NCI-H1417 treated with DMSO at 0.1 percent for 48 hours (cell line): Measurements from ENCODE around the gene TRPV5.

Source experiments
- DNase-seq: peaks from one replicate; lab custom pipeline; 2025; lab: John Stamatoyannopoulos, UW

TRPV5 gene

DNA sequence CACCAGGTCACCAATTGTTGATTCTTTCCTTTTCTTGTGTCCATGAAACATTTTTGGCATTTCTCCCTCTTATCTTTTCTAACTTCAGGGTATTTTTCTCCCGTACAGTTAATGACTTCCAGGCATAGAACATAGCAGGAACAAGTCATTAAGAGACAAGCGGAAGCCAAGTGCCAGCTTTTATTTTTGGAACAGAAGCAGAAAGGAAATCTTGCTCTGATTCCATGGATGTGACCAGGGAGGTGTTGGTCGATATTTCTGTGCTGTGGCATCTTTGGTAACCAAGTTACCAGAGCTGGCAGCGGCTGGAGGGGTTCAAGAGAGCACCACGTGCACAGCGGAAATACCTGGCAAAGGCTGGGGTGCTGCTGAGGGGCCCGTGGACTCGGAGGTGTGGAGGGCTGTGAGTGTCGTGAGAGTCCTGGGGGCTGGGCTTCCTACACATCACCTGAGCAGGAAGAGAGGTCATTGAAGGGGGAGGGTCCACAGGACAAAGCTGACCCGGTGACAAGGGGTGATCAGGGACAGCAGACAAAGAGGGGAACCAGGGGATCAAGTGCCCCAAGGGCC lies 7.5 kb upstream of the TRPV5 start:
- DNase-seq = no peak

DNA sequence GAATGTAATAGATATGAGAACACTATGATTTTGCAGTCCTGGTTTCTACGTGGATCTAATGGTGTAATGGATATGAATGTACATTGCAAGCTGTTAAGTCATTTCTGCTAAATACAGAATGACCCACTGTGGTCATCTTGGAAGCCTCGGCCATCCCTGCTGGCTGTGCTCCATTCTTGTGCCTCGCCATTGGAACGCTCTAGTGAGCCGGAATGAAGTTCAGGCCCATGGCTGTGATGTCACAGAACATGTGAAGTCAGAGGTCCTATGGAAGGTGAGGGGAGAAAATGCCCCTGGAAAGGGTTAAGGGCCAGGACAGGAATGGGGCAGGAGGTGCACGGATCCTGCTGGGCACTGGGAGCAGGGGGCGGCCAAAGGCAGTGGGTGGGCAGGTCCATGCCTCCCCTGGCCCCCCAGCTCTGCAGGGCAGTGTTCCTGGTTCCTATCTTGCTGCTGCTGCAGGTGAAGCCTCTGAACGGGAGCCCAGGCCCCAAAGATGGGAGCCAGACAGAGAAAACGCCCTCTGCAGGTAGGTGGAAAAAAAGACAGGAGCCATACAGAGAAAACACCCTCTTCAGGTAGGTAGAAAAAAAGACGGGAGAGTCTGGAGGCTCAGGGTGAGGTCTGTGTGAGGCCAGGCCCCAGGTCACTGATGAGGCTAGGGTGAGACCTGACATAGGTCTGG lies 5.8 kb upstream of the TRPV5 start, which contains the start of gene LLCFC1:
Gene LLCFC1, plus strand, starts transcription at position 259 of the 685 bp plus-strand sequence. Its CDS starts 138 bp downstream, at position 397.
- DNase-seq = no peak

DNA sequence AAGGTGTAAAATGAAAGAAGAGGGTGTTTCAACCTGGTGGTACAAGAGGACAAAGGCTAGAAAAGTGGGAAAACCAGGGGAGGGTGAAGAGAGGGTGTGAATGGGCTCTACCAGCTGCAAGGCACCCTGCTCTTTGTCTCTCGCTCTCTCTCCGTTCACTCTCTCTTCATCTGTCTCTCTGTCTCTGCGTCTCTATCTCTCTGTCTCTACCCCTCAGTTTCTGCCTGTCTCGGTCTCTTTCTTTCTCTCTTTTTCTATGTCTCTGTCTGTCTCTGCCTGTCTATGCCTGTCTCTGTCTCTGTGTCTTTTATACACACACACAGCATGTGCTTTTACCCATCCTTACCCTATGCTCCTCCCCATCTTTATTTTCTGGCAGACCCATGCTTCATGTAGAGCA lies 5.1 kb upstream of the TRPV5 start:
- DNase-seq = no peak

DNA sequence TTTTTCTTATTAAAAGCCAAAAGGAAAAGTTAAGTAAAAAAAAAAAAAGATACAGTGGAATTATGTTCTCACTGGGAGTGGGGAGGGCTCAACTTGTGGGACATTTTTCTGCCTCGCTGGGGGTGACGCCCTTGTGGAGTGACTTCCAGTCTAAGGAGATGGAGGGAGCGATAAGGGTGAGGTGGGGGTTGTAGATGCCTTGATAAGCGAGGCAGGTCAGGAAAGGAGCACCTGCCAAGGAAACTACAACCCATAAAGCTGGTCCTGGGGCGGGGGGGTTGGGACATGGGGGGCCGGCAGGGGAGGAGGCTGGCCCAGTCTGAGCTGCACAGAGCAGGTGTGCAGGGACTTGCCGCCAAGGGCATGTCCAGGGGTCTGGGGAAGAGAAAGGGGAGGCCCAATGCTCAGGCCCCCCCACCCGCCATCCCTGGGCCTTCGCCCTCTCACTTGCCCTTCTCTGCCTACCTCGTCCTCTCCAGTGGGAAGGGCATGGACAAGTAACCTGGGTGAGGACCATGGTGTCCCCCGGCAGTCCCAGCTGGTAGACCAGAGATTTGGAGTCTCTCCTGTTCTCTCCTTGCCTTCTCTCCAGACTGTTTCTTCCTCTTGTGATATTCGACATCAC lies 2.5 kb upstream of the TRPV5 start:
- DNase-seq = no peak

GRCh38 chr7:142934056-142934455 lies 510 bp upstream of the TRPV5 start:
- no peak for DNase-seq

- no peak for DNase-seq
These were observed 462 bp downstream of the TRPV5 start for GRCh38 chr7:142933092-142933475.

DNA sequence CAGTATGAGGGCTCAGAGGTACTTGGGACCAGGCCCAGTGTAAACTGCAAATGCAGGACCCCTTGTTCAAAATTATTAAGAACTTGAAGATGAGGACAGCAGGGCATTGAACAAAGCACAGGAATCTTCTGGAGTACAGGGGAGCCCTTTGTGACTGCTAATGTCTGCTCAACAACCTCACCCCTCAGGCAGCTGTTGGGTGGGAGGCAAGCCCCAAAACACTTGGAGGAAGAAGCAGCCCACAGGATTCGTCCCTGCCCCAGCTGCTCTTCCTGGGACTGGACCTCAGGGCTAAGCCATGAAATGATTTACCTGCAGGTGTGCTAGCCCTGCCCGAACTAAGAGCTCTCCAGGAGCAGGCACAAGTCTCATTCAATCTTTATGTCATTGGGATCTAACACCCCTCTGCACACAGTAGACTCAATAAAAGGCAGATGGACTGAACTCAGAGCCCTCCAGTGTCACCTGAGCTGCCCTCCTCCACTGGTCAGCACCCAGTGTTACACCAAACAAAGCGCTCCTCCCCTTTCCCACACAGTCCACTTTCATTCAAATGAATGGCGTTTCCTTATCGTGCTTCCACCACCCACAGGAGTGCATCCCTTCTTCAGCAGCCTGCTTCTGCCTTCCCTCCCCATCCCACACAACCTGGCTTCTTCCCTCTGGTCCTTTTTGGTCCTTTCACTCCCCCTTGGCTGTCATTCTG lies 1.0 kb downstream of the TRPV5 start:
- no peak for DNase-seq

- no peak for DNase-seq
These were observed 3.3 kb downstream of the TRPV5 start for GRCh38 chr7:142930126-142930730.

DNA sequence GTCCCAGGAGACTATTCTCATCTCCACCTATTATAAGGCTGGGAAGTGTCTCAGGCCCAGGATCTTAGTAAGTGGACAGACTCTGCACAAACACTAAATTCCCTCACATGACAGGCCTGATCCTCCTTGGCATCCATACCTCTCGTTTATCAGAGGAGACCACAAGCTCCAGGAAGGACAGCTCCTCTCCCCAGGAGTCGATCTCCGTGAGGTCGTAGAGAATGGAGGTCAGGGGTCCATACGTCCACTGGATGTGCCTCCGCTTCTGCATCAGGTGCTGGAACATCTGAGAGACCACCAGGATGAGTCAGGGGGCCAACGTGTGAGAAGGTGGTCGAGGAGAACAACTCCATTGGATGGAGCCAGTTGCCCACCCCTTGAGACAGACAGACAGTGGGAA lies 5.6 kb downstream of the TRPV5 start:
- no peak for DNase-seq

DNA sequence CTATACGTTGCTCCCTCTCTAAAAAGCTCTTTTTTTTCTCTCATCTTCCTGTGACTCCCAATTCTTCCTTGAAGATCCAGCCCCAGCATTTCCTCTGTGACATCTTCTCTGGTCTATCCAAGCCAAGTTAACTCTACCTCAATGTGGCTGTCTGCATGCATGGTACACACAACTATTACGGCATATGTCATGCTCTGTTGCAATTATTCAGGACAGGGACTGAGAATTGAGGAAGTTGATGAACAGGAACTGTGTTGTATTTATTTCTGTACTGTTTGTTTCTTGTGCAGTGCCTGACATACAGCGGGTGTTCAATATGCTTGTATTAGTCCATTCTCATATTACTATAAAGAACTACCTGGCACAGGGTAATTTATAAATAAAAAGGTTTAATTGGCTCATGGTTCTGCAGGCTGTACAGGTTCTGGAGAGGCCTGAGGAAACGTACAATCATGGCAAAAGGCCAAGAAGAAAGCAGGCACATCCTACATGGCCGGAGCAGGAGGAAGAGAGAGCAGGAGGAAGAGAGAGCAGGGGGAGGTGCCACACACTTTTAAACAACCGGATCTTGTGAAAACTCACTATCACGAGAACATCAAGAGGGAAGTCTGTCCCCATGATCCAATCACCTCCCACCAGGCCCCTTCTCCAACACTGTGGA lies 6.3 kb downstream of the TRPV5 start:
- no peak for DNase-seq

- no peak for DNase-seq
These were observed 8.1 kb downstream of the TRPV5 start for GRCh38 chr7:142925413-142925812.

DNA sequence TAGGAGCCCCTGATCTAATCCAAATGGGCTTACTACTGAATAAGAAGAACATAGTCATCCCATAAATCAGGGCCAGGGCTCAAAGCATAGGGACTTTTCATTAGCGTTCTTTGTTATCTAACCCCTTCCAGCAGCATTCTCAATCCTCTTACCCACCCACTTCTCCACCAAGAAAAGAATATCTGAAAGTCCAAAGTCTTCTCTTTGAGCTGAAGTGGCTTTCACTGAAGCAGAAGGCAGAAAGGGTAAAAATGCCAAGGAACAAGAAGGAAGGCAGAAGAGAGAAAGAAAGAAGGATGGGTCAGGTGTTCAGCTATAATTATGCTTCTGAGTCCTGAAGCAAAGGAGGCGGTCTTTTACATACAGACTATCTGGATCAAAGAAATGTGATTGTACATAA lies 10.2 kb downstream of the TRPV5 start:
- no peak for DNase-seq

DNA sequence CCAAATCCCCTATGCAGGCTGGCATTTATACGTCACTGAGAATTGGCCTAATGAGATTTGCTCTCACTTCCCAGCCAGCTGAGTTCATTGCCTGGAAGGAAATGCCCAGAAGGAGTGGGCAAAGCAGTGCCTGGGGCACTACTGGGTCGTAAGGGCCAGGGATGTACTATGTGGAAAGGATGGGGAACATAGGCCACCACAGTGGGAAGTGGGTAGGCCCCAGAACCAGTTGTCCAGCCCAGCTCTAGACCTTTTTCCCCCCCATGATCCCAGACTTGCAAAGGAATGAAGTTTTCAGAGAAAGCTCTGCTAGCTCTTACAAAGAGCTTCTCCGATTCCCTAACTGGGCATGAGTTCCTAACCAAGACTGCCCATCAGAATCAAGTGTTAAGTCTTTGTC lies 13.9 kb downstream of the TRPV5 start:
- DNase-seq = no peak

DNA sequence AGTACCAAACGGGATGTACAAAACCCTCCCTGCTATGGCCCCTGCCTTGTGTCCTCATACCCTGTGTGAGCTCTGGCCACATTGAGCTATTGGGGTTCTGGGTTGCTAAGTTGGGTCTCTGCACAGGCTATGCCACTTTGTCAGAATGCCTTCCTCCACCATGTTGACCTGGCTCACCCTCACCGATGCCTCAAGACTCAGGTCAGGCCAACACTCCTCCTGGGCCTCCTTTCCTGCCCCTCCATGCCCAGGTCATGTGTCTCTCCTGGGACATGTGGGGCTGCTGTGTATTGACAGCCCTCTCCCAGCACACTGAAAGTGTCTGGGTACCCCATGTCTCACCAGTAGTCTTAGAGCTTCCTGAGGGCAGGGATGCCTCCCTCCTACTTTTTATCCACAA lies 14.6 kb downstream of the TRPV5 start:
- DNase-seq = no peak

DNA sequence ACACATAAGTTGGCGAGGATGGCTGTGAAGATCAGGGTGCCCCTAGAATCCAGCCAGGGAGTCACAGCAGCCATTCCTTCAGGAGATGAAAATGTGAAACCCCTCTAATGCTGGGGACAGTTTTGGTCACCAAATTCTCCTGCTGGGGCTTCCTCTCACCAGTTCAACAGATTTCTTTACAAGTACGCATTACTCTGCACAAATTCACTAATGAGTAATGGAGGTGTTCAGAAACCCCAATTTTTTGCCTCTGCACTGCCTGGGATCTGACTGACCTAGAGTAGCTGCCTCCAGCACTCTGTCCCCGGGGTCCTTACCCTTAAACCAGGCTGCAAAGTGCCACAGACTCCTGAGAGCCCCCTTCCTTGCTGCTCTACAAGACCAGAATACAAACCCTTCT lies 16.1 kb downstream of the TRPV5 start:
- no peak for DNase-seq

- DNase-seq = no peak
These were observed 17.0 kb downstream of the TRPV5 start for GRCh38 chr7:142916508-142916907.

- DNase-seq = no peak
These were observed 18.2 kb downstream of the TRPV5 start for GRCh38 chr7:142915315-142915714.

- no peak for DNase-seq
These were observed 19.4 kb downstream of the TRPV5 start for GRCh38 chr7:142914121-142914520.

GRCh38 chr7:142913566-142913965 lies 20.0 kb downstream of the TRPV5 start:
- no peak for DNase-seq

DNA sequence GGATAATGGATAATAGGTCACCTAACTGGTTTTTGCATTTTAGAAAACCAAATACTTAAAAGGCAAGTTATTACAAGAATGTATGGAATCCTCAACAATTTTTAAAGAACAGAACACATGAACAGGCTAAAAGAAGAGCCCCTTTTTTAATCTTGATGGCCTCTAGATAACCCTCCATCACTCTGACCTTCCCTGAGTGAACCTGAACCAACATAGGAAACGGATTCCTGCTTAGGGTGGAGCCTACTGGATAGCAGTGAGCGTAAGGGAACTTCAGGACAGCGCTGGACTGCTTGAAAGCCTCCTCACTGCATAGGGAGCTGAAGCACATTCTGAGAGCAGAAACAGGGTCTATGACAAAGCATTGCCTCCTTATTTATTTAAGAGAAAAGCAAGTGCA lies 20.5 kb downstream of the TRPV5 start:
- DNase-seq = no peak

- no peak for DNase-seq
These were observed 23.1 kb downstream of the TRPV5 start for GRCh38 chr7:142910481-142910880.

- no peak for DNase-seq
These were observed 23.5 kb downstream of the TRPV5 start for GRCh38 chr7:142910031-142910433.
